GM21390 (cell line): ENCODE results near the gene GARRE1.
"Not testable (repeated sequence)": the region's sequence is repeated elsewhere in the genome, so short reads cannot be mapped to it uniquely, and the experiment has no call there.

ENCODE experiments used
- ATAC-seq: cut with Tn5 transposase; IDR thresholded peaks from one replicate; pipeline ENCODE4 v1.9.1; 2021; ENCODE audit not compliant: unreplicated experiment

Gene GARRE1

GRCh38 chr19:34256835-34257558 lies 2.6 kb downstream of the GARRE1 start:
- ATAC-seq, result no peak

- no peak for ATAC-seq
Measured at GRCh38 chr19:34257559-34257924, 3.2 kb downstream of the GARRE1 start.

DNA sequence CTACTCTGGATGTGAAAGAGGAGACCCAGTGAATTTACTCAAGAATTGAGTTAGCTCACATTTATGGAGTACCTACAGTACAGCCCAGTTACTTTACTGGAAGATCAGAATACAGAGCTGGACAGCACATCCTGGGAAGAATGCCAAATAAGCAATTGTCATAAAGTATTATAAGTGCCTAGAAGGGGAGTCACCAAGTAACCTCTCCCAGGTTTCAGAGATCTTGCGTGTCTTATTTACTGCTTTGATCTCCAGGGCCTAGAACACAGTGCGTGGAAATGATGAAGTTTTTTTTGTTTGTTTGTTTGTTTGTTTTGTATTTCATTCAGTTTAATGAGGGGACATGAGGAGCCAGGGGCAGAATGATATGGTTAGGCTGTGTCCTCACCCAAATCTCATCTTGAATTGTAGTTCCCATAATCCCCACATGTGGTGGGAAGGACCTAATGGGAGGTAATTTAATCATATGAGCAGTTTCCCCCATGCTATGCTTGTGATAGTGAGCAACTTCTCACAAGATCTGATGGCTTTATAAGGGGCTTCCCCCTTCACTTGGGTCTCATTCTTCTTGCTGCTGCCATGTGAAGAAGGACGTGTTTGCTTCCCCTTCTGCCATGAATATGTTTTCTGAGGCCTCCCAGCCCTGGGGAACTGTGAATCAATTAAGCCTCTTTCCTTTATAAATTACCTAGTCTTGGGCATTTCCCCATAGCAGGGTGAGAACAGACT lies 5.2 kb downstream of the GARRE1 start:
- ATAC-seq, result no peak

DNA sequence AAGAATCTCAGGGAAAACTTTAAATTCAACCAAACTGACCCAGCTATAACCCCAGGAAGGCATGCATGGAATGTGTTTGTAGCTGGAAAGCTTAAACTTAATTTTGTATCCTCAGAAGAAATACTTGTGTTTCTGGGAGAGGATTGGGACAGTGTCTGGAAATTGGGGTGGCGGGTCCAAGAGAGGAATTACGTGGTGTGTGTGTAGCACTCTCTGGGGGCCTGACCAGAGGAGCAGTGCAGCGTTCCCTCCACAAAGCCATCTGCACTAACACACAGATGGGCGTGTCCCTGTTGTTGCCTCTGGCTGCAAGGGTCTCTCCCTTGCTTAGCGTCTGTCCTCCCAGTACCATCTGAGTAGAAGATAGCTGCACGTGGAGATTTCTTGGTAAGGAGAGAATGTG lies 6.4 kb downstream of the GARRE1 start:
- no peak for ATAC-seq

- no peak for ATAC-seq
Measured at GRCh38 chr19:34261334-34262109, 7.2 kb downstream of the GARRE1 start.

GRCh38 chr19:34263745-34264237 lies 9.4 kb downstream of the GARRE1 start:
- ATAC-seq, result no peak

DNA sequence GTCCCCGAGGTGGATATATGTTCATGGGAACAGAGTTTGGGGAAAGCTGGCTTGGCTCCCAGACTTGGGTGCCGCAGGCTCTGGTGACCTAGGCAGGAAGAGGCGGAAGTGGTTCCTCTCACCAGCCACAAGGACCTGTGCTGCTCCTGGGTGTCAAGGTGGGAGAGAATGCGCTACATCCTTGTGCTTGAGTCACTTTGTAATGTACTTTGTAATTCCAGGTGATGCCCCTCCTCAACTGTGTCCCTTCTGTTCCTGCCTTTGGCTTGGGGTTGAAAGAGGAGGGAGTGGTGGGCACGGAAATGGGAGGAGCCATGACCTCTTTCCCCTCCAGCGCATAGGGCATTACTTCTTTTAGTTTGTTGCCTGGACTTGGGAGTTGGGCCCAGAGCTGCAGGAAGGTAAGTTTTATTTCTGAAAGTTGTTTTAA lies 10.9 kb downstream of the GARRE1 start:
- ATAC-seq, result no peak

GRCh38 chr19:34269081-34269480 lies 14.7 kb downstream of the GARRE1 start:
- no peak for ATAC-seq

DNA sequence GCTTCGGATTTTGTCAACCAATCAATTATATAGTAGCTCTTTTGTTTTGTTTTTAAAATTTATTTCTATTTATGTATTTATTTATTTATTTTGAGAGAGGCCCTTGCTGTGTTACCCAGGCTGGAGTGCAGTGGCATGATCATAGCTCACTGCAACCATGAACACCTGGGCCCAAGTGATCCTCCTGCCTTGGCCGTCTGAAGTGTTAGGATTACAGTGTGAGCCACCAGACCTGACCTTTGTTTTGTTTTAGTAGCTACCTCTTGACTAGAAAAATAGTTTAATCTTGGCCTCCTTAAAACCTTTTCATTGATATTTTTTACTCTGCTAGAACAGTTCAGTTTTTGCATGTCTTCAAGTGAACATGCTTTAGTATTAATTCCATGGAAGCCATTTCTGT lies 15.1 kb downstream of the GARRE1 start:
- ATAC-seq, result no peak

DNA sequence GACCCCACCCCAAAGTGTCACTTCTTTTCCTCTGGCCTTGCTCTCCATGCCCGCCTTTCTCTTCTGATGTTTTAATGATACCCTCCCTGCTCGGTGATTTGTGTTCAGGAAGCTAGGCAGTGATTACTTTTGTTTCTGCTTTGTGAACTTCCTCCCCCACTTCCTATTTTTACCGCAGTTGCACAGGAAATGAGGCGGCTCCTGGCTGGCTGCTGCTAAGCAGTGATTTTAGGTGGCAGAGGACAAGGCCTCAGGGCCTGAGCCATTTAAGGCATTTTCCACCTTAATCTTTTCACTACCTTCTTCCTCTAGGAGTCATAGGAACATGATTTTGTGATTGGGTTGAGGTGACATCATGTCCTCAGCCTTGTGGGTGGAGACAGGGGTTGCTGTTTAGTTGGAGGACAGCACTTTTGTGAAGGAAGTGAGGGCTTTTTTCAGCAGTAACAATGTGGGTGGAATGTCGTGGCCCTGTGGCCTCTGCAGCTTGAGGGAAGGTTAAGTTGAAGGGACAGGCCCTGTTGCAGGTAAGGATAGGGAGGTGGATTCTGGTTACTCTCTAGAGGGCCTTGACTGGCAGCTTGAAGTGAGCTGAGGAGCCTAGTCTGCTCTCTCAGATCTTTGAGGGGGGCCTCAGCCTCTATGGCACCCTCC lies 15.7 kb downstream of the GARRE1 start:
- ATAC-seq, result peak; percentile 56

GRCh38 chr19:34273121-34273520 lies 18.8 kb downstream of the GARRE1 start:
- no peak for ATAC-seq

- ATAC-seq, result no peak
Measured at GRCh38 chr19:34274284-34274826, 20.0 kb downstream of the GARRE1 start.

- ATAC-seq, result no peak
Measured at GRCh38 chr19:34274827-34275625, 20.7 kb downstream of the GARRE1 start.

GRCh38 chr19:34275705-34276104 lies 21.4 kb downstream of the GARRE1 start:
- no peak for ATAC-seq

DNA sequence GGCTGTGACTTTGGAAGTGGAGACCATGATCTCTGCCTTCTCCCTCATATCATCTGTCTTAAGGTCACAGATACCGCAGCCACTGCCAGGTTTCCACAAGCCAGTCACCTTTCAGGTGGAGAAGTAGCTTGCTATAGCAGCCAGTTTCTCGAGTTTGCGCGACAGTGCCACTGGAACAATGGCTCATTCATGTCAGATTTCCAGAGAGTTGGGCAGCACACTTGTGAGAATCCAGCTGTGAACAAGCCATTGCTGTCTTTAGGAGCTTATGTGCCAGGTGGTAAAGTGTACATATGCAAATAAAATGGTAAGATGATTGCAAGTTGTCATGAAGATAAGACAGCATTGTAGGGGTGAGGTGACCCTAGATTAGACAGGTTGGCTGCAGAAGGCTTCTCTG lies 22.3 kb downstream of the GARRE1 start:
- no peak for ATAC-seq

DNA sequence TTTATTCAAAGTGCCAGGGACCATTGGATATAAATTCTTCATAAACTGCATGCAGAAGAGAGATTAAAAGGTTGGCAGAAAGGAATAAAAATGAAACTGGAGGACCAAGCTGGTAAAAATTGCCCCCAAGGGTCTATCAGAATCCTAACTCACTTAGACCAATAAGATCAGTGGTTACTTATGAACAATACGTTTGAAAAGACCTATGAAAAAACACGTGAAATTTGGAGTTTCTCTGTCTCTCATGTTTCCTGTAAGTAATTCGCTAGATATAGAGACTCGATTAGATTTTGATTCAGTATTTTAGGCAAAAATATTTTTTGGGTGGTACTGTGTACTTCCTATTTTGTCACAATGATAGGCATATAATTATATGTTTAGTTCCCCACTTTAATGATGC lies 22.9 kb downstream of the GARRE1 start:
- no peak for ATAC-seq

DNA sequence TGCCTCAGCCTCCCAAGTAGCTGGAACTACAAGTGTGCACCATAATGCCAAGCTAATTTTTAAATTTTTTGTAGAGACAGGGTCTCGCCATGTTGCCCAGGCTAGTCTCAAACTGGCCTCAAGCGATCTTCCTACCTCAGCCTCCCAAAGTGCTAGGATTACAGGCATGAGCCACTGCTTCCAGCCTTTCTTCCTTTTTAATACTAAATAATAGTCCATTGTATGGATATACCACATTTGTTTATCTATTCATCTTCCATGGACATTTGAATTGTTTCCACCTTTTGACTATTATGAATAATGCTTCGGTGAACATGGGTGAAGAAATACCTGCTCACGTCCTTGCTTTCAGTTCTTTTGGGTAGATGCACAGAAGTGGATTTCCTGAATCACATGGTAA lies 24.4 kb downstream of the GARRE1 start:
- no peak for ATAC-seq

GRCh38 chr19:34281444-34281843 lies 27.1 kb downstream of the GARRE1 start:
- not testable (repeated sequence) for ATAC-seq

- no peak for ATAC-seq
Measured at GRCh38 chr19:34282611-34283519, 28.5 kb downstream of the GARRE1 start.
